HG02610 (cell line): ENCODE data around the gene OPN5.
"Not testable (repeated sequence)": the region's sequence is repeated elsewhere in the genome, so short reads cannot be mapped to it uniquely, and the experiment has no call there.

Experiments used
- ATAC-seq: cut with Tn5 transposase; IDR thresholded peaks from one replicate; pipeline ENCODE4 v1.9.1; 2021; ENCODE audit warnings: mild to moderate bottlenecking, moderate library complexity; ENCODE audit not compliant: unreplicated experiment

Gene OPN5, protein sequence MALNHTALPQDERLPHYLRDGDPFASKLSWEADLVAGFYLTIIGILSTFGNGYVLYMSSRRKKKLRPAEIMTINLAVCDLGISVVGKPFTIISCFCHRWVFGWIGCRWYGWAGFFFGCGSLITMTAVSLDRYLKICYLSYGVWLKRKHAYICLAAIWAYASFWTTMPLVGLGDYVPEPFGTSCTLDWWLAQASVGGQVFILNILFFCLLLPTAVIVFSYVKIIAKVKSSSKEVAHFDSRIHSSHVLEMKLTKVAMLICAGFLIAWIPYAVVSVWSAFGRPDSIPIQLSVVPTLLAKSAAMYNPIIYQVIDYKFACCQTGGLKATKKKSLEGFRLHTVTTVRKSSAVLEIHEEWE

DNA sequence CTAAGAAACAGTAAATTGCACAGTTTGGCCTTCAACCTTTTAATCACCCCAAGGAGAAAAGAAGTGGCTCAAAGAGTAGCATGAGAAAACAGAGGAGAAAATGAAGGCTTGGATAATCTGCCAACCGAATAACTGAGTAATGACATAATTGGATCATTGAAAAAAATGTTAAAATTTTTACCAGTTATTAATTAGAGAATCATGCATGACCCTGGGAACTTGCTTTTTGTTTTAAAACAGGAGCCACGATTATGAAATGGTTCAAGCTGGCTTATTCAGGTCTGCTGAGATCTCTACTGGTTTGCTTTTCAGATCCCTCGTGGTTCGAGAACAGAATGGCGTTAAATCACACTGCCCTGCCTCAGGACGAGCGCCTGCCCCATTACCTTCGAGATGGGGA lies at the start of gene OPN5:
TSS of gene OPN5 (plus strand) at position 301 of the 400 bp plus-strand sequence. CDS start at position 336, 35 bp downstream.
- no peak for ATAC-seq

DNA sequence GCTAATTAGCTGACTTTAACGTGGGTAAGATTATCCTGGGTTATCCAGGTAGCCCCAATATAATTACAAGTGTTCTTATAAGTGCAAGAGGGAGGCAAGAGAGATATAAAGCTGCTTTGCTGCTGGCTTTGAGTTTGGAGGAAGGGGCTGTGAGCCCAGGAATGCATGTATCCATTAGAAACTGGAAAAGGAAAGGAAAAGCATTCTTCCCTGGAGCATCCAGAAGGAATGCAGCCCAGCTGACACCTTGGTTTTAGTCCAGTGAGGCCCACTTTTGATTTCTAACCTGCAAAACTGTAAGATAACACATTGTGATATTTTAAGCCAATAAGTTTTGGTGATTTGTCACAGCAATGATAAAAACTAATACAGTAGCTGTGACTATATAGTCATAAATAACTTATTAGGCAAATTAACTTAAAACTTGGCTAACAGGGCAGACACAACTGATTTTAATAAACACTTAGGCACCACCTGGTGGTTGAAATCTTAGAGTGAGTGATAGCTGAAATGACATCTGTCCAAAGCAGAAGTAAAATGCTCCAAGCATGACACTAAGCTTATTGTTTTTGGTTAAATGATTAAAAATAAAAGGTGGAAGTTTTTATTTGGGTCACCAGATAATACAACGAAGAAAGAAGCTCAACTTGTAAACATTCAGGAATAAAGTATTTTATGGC lies 47.8 kb upstream of the OPN5 start:
- ATAC-seq = peak; percentile 72

DNA sequence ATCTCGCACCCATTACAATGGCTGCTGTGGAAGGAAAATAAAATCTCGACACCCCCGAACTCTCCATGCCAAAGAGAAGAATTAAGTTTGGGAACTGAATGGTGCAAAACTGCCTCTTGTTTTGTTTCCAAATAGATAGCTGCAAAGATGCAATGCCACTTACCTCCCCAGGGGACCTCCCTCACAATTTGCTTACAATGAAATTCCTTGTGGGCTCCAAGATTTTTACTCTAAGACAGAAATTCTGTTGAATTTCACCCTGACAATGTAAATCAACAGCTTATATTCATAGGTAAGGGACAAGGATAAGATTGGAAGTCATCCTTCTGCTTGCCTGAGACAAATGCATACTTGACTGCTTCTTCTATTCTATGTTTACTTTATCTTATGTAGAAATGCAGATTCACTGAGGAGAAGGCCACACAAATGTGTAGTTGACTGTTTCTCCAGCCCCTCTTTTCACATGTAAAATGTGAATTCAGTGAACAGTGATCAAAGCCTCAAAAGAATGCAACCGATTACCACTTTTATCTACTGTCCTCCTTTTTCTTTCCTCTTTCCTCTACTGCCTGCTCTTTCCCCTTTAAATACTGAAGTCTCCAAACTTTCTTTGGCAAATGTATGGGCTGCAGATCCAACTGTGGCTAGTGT lies 46.9 kb upstream of the OPN5 start:
- no peak for ATAC-seq

DNA sequence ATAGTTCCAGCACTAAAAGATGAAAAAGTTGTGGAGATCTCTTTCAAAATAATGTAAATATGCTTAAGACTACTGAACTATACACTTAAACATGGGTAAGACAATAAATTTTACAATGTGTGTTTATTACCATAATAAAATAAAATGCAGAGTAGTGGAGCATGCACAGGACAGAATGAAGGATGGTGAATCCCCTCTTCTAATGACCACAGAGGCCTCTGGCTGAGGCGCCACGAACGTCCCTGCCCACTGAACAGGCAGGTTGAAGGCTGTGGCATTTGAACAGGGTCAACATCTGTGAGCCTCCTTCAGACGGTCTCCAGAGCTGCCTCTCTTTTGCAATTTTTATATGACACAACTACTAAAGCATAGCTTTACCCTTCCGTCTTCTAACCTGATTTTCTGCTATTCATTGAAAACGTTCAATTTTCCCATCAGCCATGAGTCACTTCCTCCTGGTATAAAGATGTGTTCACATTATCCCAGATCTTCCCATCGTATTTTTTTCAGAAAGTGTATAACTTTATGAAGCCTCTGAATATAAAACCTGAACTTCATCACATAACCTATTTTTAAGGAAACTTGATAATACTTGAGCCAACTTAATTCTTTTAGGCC lies 45.6 kb upstream of the OPN5 start:
- no peak for ATAC-seq

DNA sequence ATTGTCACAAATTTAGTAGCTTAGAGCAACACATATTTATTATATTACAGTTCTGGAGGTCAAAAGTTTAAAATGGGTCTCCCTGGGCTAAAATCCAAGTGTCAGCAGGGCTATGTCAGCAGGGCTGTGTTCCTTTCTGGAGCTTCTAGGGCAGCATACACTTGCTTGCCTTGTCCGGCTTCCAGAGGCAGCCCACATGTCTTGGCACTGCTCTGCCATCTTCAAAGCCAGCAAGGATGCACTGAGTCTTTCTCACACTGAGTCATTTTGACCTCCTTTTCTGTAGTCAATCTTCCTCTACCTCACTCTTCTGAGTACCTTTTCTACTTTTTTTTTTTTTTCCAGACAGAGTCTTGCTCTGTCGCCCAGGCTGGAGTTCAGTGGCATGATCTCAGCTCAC lies 44.4 kb upstream of the OPN5 start:
- no peak for ATAC-seq

DNA sequence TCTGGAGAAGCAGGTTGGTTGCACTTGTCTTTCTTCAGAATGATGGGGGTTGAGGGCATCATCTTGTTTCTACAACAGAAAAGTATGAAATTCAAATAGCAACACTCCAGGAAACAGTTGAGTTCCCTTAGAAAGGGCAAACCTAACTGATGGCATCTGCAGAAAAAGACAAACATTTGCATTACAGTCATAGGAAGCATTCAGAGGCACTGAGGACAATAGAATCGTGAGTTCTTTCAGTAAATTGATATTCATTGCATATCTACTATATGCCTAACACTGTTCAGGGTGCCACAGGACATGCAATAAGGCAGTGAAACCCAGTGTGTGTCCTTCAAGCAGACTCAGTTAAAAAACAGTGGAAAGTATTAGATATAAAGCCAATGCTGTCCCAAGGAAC lies 41.1 kb upstream of the OPN5 start:
- no peak for ATAC-seq

DNA sequence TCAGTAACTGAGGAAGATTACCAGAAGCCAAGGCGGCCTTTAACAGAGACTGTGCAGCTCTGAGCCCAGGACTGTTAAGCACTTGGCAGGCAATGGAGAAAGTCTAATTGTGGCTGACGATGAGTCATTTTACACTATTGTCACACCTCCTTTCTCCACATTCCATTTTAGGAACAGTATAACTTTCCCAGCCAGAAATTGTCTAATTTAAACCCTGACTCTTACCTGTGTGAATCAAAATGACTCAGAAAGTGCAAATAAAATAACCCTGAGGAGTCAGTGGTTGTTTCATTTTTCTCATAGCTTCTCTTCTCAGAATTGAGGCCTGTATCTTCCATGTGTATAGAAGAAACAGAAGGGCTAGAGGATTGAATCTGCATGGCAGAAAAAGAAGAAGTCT lies 40.0 kb upstream of the OPN5 start:
- peak; percentile 89 for ATAC-seq

DNA sequence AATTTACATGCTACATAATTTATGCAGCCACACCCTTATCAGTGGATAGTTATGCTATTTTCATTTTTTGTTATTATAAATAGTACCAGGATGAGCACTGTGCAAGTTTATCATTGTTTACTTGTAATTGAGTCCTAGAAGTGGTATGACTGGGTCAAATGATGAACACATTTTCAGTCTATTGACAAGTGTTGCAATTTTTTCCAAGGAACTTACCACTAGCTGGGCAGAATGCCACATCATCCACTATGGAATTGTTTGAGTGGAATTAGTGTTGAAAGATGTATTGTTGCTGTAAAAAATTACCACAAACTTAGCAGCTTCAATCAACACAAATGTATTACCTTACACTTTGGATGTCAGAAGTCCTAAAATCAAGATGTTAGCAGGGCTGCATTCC lies 38.1 kb upstream of the OPN5 start:
- no peak for ATAC-seq

DNA sequence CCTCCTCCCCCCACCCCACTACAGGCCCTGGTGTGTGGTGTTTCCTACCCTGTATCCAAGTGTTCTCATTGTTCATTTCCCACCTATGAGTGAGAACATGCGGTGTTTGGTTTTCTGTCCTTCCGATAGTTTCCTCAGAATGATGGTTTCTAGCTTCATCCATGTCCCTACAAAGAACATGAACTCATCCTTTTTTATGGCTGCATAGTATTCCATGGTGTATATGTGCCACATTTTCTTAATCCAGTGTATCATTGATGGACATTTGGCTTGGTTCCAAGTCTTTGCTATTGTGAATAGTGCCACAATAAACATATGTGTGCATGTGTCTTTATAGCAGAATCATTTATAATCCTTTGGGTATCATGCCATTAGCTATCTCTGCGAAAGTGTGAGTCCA lies 36.6 kb upstream of the OPN5 start:
- not testable (repeated sequence) for ATAC-seq

DNA sequence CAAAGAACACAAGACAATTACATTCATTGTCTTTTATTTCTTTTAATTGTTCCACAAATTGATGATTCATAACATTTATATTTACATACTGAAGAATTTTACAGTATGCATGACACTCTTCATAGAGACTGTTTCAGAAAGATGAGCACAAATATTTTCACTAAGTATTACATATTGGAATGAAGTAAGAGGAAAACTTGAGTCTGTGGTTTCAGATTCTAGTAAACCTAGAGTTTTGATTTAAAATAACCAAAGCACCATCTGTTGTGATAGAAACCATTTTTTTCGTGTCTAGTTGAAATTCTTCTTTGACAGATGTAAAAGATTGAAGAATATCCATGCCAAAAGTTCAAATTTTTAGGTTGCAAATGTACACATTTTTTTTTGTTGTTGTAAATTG lies 32.1 kb upstream of the OPN5 start:
- ATAC-seq = no peak

DNA sequence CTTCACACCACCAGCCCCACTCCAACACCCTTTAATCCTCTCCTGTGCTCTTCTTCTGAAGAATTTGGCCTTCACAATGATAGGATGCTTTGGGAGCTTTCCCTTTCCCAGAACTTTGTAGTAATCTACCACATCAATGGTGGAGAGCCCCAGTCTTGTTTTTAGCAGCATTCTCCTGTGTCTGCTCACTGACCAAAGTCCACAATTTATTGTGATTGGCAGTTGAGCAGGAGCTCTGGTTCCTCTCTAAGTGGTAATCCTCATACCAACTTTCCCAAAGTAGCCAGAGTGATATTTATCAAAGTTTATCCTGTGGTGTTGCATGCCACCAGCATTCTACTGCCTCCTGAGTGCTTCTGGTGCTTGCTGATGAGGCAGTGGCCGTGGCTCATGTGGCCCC lies 29.0 kb upstream of the OPN5 start:
- ATAC-seq = no peak

DNA sequence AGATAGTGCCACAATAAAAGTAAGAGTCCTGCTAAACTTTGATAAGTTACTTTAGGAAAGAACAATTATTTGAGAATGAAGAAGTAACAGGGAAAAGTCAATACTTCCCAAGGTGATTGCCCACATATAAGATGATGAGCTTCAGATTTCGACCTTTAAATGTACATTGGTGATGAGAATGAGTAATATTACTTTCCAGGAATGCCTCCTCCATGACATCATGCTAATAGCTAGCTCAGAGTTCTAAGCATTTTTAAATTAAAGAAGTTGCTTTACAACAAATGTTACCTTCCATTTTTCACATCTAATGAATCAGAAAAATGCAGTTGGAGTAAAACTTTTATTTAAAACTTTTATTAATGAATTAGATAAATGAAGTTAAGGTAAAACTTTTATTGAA lies 22.5 kb upstream of the OPN5 start:
- no peak for ATAC-seq

DNA sequence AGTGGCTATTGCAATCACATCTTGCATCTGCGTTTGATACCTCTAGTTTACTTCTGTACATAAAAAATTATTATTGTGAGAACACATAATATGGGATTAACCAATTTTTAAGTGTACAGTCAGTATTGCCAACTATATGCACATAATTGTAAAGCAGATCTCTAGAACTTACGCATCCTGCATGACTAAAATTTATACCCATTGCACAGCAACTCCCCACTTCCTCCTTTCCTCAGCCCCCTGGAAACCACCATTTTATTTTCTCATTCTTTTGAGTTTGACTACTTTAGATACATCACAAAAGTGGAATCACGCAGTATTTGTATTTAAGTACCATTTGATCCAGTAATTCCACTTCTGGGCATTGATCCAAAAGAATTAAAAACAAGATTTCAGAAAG lies 19.3 kb upstream of the OPN5 start:
- ATAC-seq = no peak

DNA sequence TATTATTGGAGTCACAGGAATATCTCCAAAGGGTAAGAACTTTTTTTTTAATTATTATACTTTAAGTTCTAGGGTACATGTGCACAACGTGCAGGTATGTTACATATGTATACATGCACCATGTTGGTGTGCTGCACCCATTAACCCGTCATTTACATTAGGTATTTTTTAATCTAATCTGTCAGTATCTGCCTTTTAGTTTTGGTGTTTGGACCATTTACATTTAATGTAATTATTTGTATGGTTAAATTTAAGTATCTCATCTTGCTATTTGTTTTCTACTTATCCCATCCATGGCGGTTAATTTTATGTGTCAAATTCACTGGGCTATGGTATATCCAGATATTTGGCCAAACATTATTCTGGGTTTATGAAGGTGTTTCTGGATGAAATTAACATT lies 15.4 kb upstream of the OPN5 start:
- no peak for ATAC-seq

DNA sequence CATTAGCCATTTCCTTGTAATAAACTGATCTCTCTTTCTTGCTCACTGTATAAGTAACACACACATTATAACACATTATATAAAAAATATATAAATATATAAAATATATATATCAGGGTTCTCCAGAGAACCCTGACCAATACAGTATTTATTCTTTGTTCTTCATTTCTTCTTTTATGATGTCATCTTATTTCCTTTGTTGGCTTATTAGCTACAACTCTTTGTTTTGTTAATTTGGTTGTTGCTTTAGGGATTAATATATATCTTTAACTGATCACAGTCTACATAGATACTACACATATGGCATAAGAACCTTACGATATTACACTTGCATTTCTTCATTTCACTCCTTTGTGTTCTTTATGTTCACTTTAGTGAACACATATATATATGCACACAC lies 14.7 kb upstream of the OPN5 start:
- ATAC-seq = no peak

DNA sequence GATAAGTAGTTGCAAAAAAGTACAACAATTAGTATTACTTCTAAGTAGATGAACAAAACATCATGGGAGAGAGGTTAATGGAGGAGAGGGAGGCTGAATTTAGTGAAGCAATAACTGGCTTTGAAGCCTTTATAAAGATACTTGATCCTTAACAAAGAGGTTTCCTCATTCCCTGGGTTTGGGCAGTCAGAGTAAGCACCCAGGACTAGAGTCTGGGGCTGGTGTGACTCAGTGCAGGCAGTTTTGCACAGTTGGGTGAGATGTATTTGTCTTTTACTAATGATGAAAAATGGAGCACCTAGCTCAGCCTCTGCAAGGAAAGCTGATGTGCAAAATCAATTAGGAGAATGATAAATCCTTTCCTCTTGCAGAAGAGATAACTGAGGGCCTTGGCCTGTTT lies 11.8 kb upstream of the OPN5 start:
- no peak for ATAC-seq

DNA sequence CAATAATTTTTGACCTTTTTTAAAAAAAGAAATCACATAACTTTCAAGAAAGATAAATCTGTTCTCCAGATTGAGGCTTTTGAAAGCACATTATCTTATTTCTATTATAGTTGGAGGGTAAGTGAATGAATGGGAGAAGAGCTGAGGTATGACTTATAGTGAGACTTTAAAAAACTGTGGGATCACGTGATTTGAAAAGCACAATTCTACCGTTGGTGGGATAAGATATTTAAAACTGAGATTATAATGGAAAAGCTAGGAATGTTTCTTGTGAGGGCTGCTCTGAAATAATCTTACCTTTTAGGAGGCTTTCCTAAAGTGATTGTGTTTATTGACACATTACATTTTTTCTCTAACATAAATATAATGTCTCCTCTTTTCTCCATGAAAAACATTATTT lies 9.5 kb upstream of the OPN5 start:
- no peak for ATAC-seq

DNA sequence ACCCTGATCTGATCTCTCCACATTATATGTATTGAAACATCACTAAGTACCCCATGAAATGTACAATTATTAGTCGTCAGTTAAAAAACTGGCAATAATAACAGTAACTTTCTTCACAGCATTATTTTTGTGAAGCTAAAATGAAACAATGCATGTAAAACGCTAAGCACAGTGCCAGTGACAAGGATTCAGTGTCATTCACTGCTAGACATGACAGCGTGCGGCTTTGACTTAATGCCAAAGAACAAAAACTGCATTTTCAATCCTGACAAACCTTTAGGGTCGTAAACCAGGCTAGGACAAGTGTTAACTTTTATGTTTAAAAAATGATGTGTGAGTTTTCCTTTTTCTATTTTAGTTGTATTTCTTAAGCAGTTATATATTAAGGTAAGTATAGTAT lies 8.8 kb upstream of the OPN5 start:
- ATAC-seq = no peak

DNA sequence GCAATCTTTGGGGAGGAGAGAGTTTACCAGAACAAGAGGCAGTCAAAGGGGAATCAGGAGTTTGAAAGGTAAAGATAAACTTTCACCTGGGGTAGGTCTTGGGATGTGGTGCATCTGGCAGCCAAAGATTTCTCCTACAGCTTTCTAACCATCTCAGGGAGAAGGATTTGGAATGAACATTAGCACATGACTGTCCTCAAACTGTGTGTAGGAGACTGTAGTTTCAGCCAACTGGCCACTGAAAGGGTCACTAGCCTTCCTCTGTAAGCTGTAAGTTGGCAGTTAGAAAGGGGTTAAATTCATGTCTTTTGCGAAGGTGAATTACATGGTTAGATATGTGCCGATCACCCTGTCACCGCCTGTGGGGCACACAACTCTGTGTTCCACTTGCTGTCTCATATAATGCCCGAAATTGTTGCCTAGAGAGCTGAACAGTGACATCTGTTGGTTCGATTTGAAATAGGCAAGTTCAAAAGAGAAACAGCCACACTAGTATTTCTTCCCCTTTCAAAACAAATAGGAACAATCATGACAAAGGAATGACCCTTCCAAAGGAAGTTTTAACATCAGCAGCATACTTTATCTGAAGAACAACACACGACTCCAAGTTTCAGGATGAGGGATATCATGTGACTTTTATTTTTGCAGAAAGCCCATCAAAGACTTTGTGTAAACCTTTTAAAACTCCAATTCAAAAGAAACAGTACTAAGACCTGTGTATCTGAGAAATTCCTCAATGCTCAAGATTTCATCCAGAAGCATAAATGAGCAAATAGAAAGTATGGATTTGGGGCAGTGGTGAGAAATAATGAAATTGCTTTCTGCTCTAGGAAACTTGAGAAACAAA lies 1.1 kb upstream of the OPN5 start:
- ATAC-seq = peak; percentile 94

DNA sequence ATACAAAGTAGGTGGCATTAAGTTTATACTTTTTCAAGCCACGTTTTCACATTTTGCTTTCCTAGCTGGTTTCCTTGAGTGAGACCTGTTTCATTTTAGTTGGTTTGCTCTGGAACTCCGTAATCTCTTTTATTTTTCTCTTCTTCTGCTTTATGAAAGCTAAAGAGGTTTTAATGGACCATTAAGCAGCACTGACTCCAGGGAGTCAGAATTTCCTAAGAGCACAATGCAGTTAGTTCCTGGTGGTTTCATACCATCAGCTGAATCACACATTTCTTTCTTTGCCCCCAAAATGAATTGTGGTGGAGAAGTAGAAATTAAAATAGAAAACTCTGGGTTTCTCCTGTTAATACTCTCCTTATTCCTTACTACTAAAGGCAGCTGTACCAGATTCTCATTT lies 3.4 kb downstream of the OPN5 start:
- ATAC-seq = no peak
